NK-92 (cell line): ENCODE measurements around the gene CCDC92B.

Experiments
- DNase-seq: peaks from one replicate; lab custom pipeline; 2025; ENCODE audit not compliant: unreplicated experiment; lab: John Stamatoyannopoulos, UW

Gene CCDC92B

DNA sequence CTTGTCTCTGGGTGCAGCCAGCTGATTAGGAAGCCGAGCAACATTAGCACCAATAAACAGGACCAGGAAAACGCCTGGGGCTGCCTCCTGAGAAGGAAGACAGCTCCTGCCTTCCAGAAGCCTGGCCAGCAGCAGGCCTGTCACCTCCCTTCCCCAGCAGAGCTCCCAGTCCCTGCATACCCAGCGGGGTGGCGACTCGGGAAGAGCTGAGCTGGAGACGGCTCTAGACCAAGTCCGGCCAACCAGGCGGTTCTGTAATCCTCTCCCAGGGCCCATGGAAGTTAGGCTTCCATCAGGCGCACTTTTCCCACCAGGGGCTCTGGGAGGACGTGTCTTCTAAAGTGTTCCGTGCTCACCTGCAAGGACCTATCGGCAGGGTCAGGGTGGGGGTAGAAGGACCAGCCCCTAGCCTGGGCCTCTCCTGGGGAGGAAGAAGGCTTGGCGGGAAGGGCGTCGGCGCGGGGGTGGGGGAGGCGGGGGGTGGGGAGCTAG, 25.9 kb downstream of the CCDC92B start:
- DNase-seq = no peak

DNA sequence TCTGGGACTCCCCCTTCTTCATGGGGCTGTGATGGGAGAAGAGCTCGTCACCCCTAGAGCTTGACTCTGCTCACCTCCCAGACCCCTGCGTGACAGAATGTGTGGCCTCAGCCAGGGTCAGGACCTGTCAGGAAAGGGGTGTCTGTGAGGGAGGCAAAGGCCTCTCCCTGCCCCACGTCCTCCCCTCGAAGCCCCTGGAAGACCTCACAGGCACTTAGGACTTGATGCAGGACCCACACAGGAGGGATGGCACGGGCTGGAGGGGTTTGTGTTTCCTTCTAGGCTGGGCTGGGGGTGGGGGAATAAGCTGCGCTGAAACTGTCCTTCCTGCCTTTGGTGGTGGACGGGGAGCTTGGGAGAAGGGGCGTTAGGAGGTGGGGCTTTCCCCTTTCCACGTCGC, 26.8 kb downstream of the CCDC92B start:
- DNase-seq = no peak

DNA sequence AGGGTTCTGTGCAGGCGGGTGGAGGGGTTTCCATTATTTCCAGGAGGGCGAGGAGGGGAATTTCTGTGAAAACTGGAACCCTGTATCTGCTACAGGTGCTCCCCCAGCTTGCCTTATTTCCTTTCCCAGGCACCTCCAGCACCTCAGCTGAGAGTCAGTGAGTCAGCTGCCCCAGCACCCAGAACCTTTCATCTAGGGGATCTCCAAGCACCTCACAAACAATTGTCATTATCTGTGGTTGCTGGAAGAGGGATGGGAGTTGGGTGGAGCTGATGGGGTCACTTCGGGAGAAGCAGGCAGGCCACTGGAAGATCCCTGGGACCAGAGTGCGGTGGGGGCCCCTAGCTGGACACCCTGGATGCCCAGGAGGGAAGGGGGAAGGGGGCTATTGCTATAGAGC, 27.8 kb downstream of the CCDC92B start:
- no peak for DNase-seq

- no peak for DNase-seq
Measured at GRCh38 chr17:2719861-2720260, 29.6 kb downstream of the CCDC92B start.

DNA sequence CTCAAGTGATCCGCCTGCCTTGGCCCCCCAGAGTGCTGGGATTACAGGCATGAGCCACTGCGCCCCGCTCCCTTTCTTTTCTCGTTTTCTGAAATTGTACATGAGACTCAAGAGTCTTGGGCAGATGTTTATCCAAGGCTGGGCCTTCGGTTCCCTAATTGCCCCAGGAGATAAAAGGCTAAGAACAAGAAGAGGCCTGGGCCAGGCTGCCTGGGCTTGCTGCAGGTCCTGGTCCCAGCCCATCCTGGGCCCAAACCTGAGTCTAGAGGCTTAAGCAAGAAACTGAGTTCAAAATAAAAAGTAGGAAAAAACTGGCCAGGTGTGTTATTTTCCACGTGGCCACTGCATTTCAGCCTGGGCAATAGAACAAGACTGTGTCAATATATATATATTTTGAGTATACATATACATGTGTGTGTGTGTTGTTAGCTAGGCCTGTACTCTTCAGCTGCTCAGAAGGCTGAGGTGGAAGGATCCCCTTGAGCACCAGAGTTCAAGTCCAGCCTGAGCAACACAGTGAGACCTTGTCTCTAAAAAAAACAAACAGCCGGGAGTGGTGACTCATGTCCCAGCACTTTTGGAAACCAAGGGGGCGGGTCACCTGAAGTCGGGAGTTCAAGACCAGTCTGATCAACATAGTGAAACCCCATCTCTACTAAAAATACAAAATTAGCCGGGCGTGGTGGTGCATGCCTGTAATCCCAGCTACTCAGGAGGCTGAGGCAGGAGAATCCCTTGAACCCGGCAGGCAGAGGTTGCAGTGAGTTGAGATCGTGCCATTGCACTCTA, 31.1 kb downstream of the CCDC92B start:
- no peak for DNase-seq

- no peak for DNase-seq
Measured at GRCh38 chr17:2716649-2717048, 32.8 kb downstream of the CCDC92B start.

DNA sequence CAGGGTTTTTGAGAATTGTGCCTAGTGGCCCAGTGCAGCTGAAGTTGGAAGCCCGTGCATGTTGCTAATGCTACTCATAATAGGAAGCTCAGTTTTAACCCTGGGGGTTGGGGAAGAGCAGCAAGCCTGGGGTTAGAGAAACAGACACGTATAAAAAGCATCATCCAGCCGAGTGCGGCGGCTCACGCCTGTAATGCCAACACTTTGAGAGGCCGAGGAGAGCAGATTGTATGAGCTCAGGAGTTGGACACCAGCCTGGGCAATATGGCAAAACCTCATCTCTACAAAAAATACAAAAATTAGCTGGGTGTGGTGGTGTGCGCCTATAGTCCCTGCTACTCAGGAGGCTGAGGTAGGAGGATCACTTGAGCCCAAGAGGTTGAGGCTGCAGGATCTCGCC, 35.6 kb downstream of the CCDC92B start:
- DNase-seq = no peak

- DNase-seq = no peak
Measured at GRCh38 chr17:2712300-2713043, 37.0 kb downstream of the CCDC92B start.

DNA sequence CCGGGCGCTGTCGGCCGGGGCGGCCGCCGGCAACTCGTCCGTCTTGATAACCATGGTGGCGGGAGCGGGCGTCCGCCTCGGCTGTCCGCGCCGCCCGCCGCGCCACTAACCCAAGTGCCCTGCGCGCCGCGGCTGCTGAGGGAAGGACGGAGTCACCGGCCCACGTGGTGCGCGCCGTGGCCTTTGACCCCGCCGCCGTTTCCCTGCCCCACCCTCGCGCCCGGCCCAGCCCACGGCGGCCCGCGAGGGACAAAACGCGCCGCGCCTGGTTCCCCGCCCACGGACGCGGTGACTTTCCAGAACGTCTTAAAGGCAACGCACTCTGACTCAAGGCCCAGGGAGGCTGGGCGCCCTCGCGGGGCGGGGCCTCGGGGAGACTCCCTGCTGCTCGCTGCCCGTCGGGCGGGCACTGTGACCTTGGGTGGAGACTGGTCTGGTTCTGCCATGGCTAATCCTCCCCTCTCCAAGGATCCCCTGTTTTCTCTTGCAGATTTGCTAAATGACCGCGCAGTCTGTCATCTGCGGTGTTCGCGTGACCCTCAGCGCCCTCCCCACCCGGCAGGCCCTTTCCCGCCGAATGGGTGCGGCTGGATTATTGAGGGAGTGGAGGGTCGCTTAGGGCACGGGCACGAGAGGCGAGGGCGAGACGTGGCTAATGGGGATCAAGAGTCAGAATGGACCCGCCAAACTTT, 37.7 kb downstream of the CCDC92B start, which contains the start of gene CLUH:
TSS of gene CLUH (minus strand) at position 157 of the 692 bp plus-strand sequence. CDS start at position 54, 103 bp downstream.
- DNase-seq = peak; percentile 52

DNA sequence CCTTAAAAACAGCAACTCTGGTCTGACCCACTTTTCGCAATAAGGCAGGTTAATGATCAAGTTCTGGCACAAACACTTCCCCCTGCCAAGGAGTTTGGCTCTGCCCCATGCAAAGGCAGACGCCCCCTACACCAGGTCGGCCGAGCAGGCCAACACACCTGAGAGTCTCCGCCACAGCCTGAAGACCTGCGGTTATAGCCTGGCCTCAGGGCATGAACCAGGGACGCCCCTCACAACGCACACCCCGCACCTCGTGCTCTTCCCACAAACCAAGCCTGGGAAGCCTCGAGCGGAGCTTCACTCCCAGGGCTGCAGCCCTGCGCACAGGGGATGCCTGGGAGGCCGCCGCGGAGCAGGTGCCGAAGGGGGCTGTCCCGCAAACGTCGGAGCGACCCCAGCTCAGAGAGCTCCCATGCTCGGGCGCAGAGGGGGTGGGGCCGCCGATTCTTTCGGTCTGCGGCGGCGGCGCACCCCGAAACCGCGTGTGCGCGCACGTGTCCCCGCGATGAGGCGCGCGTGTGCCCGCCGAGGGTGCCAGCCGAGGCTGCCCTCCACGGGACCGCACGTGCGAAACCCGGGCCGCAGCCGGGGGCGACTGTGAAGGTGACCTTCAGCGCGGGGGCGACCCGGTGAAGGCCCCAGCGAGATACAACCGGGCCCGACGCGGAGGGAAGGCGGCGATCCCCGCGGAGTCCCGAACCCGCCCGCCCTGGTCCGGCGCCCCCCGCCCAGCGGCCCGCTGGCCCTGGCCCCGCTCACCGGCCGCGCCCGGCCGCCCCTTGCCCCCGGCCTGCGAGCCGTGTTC, 38.4 kb downstream of the CCDC92B start:
- no peak for DNase-seq

DNA sequence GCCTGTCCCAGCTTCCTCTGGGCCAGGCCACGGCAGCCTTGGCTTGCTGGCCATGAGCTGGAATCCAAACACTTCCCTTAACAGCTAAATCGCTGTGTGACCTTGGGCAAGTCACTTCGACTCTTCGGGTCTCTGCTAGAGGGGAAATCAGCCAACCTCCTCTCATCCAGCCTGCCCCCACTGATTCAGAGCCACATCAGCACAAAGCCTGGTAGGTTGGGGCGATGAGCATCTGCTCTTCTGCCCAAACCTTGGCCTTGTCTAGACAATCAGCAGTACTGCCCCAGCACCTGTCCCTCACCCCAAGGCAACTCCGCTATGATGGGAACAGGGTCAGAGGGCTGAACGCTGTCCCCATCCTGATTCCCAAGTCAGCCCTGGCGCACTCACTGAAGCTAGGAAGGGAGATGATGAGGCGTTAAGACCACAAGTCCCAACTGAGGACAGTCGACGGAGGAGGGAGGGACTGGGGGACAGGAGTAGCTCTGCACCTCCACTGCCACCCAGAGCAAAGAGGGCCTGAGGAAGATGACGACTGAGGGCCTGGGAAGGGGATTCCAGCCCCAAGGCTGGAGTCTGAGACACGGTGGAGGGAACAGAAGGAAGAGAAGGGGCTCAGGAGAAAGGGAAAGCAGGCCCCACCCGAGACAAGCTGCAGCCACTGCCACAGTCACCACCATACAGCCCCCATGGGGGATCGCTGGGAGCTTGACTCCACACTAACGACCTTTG, 39.2 kb downstream of the CCDC92B start:
- no peak for DNase-seq

GRCh38 chr17:2709183-2709661, 40.2 kb downstream of the CCDC92B start:
- DNase-seq = no peak

- DNase-seq = no peak
Measured at GRCh38 chr17:2708585-2709182, 40.8 kb downstream of the CCDC92B start.

DNA sequence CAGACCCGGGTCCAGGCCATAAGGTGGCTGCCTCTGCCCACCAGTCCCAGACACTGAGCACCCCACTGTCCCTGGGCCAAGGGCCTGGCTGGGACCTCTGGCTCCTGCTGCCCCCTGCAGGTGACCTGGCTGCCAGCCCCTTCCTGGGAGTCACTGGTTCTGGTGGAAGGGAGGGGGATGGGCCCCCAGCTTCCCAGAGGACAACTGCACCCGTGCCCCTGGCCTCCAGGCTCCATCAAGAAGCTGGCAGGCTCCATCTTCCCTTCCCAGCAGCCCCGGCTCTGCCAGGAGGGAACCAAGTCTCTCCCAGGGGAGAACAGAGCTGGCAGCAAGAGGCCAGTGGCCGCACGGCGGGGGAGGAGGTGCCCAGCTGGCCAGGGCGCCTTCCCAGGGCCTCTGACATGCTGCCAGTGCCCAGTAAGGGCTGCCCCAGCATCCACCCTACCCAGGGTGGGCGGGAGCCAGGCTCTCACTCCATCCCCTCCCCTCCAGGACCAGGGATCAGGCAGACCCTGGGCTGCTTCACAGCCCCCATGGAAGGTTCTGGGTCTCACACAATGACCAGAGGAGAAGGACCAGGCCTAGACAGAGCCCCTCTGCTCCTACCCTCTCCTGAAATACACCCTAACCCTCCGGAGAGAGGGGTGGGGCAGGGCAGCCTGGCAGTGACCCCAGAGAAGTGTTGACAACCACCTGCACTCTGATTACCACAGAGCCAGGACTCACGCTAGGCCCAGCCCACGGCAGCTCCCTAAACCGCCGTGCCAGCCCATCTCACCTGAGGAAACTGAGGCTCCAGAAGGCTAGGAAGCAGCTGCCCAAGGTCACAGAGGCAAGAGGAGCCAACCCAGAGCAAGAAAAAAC, 41.5 kb downstream of the CCDC92B start:
- DNase-seq = no peak

- DNase-seq = no peak
Measured at GRCh38 chr17:2706911-2707510, 42.4 kb downstream of the CCDC92B start.

DNA sequence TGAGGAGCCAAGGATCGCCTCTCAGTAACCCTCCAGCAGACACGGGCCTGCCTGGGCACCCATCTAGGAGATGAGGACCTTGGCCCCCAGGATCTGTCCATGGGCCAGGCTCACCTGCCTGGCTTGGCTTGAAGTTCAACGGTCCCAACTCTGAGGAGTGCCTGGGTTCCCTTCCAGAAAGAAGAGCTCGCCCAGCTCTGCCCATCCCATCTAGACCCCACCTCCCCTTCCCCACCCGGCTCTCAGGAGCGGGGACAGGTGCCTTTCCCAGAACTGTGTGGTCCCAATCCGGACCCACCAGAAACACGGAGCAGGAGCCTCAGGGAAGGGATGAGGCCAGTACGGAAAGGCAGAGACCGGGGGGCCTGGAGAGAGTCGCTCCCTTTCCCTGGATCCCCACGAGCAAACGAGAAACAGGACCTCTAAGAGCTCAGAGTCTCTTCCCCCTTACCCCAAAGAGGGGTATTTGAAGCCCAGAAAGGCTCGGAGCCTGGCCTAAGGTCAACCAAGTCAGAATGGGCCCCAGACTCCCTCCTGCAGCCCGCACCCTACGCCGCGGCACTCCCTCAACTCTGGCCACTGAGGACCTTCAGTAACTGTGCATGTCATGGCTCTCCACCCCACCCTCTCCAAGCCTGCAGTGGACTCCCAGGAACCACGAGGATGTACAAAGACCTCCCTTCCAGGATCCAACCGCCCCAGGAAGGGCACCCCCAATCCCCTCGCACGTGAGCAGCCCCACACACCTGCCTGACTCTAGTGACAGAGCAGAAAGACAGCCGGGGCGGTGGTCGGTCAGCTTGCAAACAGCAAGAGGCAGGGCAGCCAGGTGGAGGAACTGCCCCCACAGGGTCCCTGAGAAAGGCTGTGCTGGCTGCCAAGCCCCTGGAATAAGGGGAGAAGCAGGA, 43.3 kb downstream of the CCDC92B start:
- DNase-seq = no peak

DNA sequence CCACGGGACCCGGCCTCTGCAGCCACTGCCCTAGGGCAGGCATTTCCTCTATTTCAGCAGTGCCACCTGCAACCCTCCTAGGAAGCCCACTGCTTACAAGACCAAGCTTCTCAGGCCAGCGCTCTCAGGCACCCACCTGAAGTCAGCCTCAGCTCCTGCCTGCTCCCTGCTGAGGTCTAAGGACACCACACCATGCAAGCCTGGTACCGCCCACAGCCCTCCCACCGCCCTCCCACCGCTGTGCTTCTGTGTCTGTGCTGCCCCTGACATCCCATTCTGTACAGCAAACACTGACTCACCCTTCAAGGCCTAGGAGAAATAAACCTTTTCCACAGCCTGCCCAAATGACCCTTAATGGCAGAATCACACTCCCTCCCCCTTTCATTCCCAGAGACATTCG, 44.2 kb downstream of the CCDC92B start:
- no peak for DNase-seq
